A673 (cell line): Measurements from ENCODE around the gene PTGER4. TPM values are rescaled to one million over a fixed set of nuclear protein-coding genes. Genes with fewer than 3 reads are reported as not detected.
"Not testable (repeated sequence)": the region's sequence is repeated elsewhere in the genome, so short reads cannot be mapped to it uniquely, and the experiment has no call there.

Experiments used
- BruUV-seq: library from RNA; stranded (reverse); fragments of 400-500 nt; replicated peaks from 2 replicates; lab custom pipeline; 2021; lab: Mats Ljungman, UMichigan
- CTCF ChIA-PET: fragments of 300-600 bp; sonication (Branson Sonifier 250); formaldehyde crosslinking; loops from one replicate; lab custom pipeline; 2022; ENCODE audit warnings: antibody characterized with exemption; lab: Charles Lee
- POLR2A ChIA-PET: fragments of 300-600 bp; sonication (Branson Sonifier 250); formaldehyde crosslinking; loops from one replicate; lab custom pipeline; 2022; ENCODE audit warnings: antibody characterized with exemption; ENCODE audit not compliant: low non-redundant PET; lab: Charles Lee
- DNase-seq: peaks from one replicate; pipeline ENCODE4 v3.0.0-alpha.2; 2015; ENCODE audit warnings: low spot score
- H3K27ac ChIP-seq: fragments of 200-600 bp; sonication (generic); 2 replicates; pipeline ENCODE4 v1.5.1; 2016; ENCODE audit warnings: mixed run types, low read depth, mild to moderate bottlenecking, mixed read lengths, antibody characterized with exemption, low read length; ENCODE audit not compliant: poor library complexity, severe bottlenecking
- H3K27me3 ChIP-seq: fragments of 200-600 bp; sonication (generic); replicated peaks from 2 replicates; pipeline ENCODE4 v1.6.1; 2017; ENCODE audit warnings: mixed run types, low read depth, mild to moderate bottlenecking, mixed read lengths, antibody characterized with exemption, low read length; ENCODE audit not compliant: insufficient read depth, poor library complexity
- H3K36me3 ChIP-seq: fragments of 200-600 bp; sonication (generic); 2 replicates; pipeline ENCODE4 v1.6.1; 2016; ENCODE audit warnings: mixed run types, mild to moderate bottlenecking, mixed read lengths, antibody characterized with exemption, low read length; ENCODE audit not compliant: insufficient read depth, poor library complexity, severe bottlenecking
- H3K4me1 ChIP-seq: fragments of 200-600 bp; sonication (generic); 2 replicates; pipeline ENCODE4 v1.6.1; 2017; ENCODE audit warnings: mixed run types, mild to moderate bottlenecking, mixed read lengths, antibody characterized with exemption, low read length; ENCODE audit not compliant: insufficient read depth, poor library complexity, severe bottlenecking
- H3K4me3 ChIP-seq: fragments of 200-600 bp; sonication (generic); 2 replicates; pipeline ENCODE4 v1.5.1; 2016; ENCODE audit warnings: low read depth, mixed run types, mild to moderate bottlenecking, mixed read lengths, low read length; ENCODE audit not compliant: poor library complexity, severe bottlenecking
- H3K9me3 ChIP-seq: fragments of 200-600 bp; sonication (generic); 2 replicates; pipeline ENCODE4 v1.6.1; 2016; ENCODE audit warnings: mixed run types, low read depth, mild to moderate bottlenecking, mixed read lengths, antibody characterized with exemption, low read length; ENCODE audit not compliant: poor library complexity, severe bottlenecking
- EZH2 ChIP-seq: fragments of 200-600 bp; sonication (generic); IDR thresholded peaks from 2 replicates; pipeline ENCODE4 v1.6.1; 2017; ENCODE audit warnings: borderline replicate concordance, low read depth, mild to moderate bottlenecking, mixed read lengths, antibody characterized with exemption, low read length; ENCODE audit not compliant: poor library complexity, severe bottlenecking
- intact Hi-C: fragments of 100-400 bp; cut with micrococcal nuclease; formaldehyde crosslinking; loops from one replicate; pipeline ENCODE4 v1.10.0; 2022; ENCODE audit not compliant: unreplicated experiment
- total RNA-seq: library from RNA; stranded (reverse); gene quantifications from 2 replicates; pipeline ENCODE4 v1.2.3, GENCODE V29; 2021
- TF ChIP-seq, protein P1 (sequence below): fragments of 300-800, 200-600 bp; sonication (generic); conservative IDR thresholded peaks from 2 replicates; pipeline ENCODE4 v1.5.1; 2017; ENCODE audit warnings: low read depth, mild to moderate bottlenecking, antibody characterized with exemption, low read length, moderate library complexity, mixed read lengths

The PTGER4 gene
- total RNA-seq, 1 experiment from 2014 or later = 2.1 TPM

DNA sequence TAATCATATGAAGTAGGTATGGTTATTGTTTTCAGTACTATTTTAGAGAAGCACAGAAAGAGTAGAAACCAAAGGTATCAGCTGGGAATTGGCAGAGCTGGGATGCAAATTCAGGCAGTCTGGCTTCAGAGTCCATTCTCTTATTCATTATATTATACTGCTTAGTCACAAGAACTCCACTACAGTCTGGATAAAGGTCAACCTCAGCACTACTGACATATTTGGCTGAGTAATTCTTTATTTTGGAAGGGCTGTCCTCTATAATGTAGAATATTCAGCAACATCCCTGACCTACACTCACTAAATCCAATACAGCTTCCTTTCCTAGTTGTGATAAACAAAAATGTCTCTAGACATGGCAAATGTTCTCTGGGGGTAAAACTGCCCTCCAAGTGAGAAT lies 37.6 kb downstream of the PTGER4 start:
- Histone ChIP-seq H3K9me3 (no peaks in the 10 kb centered on the region), H3K4me3 (no peak overlapping the region), H3K27me3 (no peaks in the 10 kb centered on the region), H3K36me3 (no peaks in the 10 kb centered on the region), H3K27ac (no peak overlapping the region), H3K4me1 (no peaks in the 10 kb centered on the region)
- no TSS peak for BruUV-seq
- intact Hi-C loops = no loop called here
- TF ChIP-seq EZH2 = no peak
- TF ChIP-seq, protein P1, sequence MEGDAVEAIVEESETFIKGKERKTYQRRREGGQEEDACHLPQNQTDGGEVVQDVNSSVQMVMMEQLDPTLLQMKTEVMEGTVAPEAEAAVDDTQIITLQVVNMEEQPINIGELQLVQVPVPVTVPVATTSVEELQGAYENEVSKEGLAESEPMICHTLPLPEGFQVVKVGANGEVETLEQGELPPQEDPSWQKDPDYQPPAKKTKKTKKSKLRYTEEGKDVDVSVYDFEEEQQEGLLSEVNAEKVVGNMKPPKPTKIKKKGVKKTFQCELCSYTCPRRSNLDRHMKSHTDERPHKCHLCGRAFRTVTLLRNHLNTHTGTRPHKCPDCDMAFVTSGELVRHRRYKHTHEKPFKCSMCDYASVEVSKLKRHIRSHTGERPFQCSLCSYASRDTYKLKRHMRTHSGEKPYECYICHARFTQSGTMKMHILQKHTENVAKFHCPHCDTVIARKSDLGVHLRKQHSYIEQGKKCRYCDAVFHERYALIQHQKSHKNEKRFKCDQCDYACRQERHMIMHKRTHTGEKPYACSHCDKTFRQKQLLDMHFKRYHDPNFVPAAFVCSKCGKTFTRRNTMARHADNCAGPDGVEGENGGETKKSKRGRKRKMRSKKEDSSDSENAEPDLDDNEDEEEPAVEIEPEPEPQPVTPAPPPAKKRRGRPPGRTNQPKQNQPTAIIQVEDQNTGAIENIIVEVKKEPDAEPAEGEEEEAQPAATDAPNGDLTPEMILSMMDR = no peak
- DNase-seq = no peak
- CTCF ChIA-PET = no interaction called here
- POLR2A ChIA-PET = no interaction called here

GRCh38 chr5:40720069-40720468 lies 40.4 kb downstream of the PTGER4 start:
- no TSS peak for BruUV-seq
- Histone ChIP-seq H3K36me3 (no peaks in the 10 kb centered on the region), H3K4me3 (no peak overlapping the region), H3K27ac (no peak overlapping the region), H3K4me1 (no peaks in the 10 kb centered on the region), H3K27me3 (no peaks in the 10 kb centered on the region), H3K9me3 (no peaks in the 10 kb centered on the region)
- intact Hi-C loops = no loop called here
- no peak for TF ChIP-seq EZH2
- ChIA-PET POLR2A (no interaction called here), CTCF (no interaction called here)
- DNase-seq = no peak

DNA sequence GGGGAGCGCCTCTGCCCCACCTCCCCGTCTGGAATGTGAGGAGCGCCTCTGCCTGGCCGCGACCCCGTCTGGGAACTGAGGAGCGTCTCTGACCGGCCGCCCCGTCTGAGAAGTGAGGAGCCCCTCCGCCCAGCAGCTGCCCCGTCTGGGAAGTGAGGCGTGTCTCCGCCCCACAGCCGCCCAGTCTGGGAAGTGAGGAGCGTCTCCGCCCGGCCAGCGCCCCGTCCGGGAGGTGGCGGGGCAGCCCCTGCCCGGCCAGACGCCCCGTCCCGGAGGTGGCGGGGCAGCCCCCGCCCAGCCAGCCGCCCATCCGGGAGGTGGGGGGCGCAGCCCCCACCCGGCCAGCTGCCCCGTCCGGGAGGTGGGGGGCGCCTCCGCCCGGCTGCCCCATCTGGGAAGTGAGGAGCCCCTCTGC lies 42.8 kb downstream of the PTGER4 start:
- intact Hi-C loops, H3K27me3 ChIP-seq, H3K36me3 ChIP-seq, H3K4me1 ChIP-seq, POLR2A ChIA-PET, H3K9me3 ChIP-seq, BruUV-seq, H3K27ac ChIP-seq, CTCF ChIA-PET, H3K4me3 ChIP-seq, DNase-seq: not testable (repeated sequence)

GRCh38 chr5:40733434-40733833 lies 53.7 kb downstream of the PTGER4 start:
- no peaks in the 10 kb centered on the region for H3K9me3 ChIP-seq

More at GRCh38 chr5:40733434-40733833, 53.7 kb downstream of the PTGER4 start:
- no peaks in the 10 kb centered on the region for H3K27me3 ChIP-seq
- no peak for DNase-seq
- BruUV-seq = no TSS peak
- no peaks in the 10 kb centered on the region for H3K4me1 ChIP-seq
- no peak overlapping the region for H3K4me3 ChIP-seq
- no peak overlapping the region for H3K27ac ChIP-seq
- POLR2A ChIA-PET = no interaction called here
- CTCF ChIA-PET = no interaction called here
- intact Hi-C loops = no loop called here
- no peaks in the 10 kb centered on the region for H3K36me3 ChIP-seq
- no peak for TF ChIP-seq EZH2
- TF ChIP-seq, protein P1 = no peak
